Calu3 (cell line): ENCODE data around the gene MUC22. TPM values are rescaled to one million over a fixed set of nuclear protein-coding genes. Genes with fewer than 3 reads are reported as not detected.
"Not testable (repeated sequence)": the region's sequence is repeated elsewhere in the genome, so short reads cannot be mapped to it uniquely, and the experiment has no call there.

Experiments
- BruUV-seq: library from RNA; stranded (reverse); fragments of 400-500 nt; replicated peaks from 2 replicates; lab custom pipeline; 2021; lab: Mats Ljungman, UMichigan
- CTCF ChIA-PET: fragments of 300-600 bp; sonication (Branson Sonifier 250); formaldehyde crosslinking; loops from one replicate; lab custom pipeline; 2022; ENCODE audit warnings: antibody characterized with exemption; lab: Charles Lee
- DNase-seq: peaks from one replicate; pipeline ENCODE4 v3.0.0; 2022
- H3K27ac Mint-ChIP-seq: one replicate; pipeline ENCODE4 v1.8.0; 2022; ENCODE audit warnings: mixed read lengths; ENCODE audit not compliant: unreplicated experiment
- H3K27me3 Mint-ChIP-seq: one replicate; pipeline ENCODE4 v1.8.0; 2022; ENCODE audit warnings: mixed read lengths; ENCODE audit not compliant: unreplicated experiment
- H3K36me3 Mint-ChIP-seq: one replicate; pipeline ENCODE4 v1.8.0; 2022; ENCODE audit warnings: mild to moderate bottlenecking, moderate library complexity, mixed read lengths; ENCODE audit not compliant: insufficient read depth, unreplicated experiment
- H3K4me1 Mint-ChIP-seq: one replicate; pipeline ENCODE4 v1.8.0; 2022; ENCODE audit warnings: mild to moderate bottlenecking, low read depth, mixed read lengths; ENCODE audit not compliant: unreplicated experiment
- H3K4me3 Mint-ChIP-seq: one replicate; pipeline ENCODE4 v1.8.0; 2022; ENCODE audit warnings: mild to moderate bottlenecking, low read depth, moderate library complexity, mixed read lengths; ENCODE audit not compliant: unreplicated experiment
- H3K9me3 Mint-ChIP-seq: one replicate; pipeline ENCODE4 v1.8.0; 2022; ENCODE audit warnings: low read depth, mixed read lengths; ENCODE audit not compliant: unreplicated experiment
- CTCF ChIP-seq: fragments of 200-600 bp; IDR thresholded peaks from one replicate; pipeline ENCODE4 v1.8.0; 2022; ENCODE audit warnings: antibody characterized with exemption; ENCODE audit not compliant: unreplicated experiment
- intact Hi-C: fragments of 100-400 bp; cut with micrococcal nuclease; formaldehyde crosslinking; loops from one replicate; pipeline ENCODE4 v1.10.0; 2022; ENCODE audit not compliant: unreplicated experiment
- total RNA-seq: library from RNA; stranded (reverse); gene quantifications from 2 replicates; pipeline ENCODE4 v1.2.3, GENCODE V29; 2022

The MUC22 gene
- total RNA-seq, 1 experiment from 2014 or later, result not detected

- H3K36me3 Mint-ChIP-seq, H3K27ac Mint-ChIP-seq, DNase-seq, intact Hi-C loops, CTCF ChIA-PET, H3K9me3 Mint-ChIP-seq, H3K4me3 Mint-ChIP-seq, H3K27me3 Mint-ChIP-seq, BruUV-seq: not testable (repeated sequence)
- peaks cover 15% of the 10 kb centered on the region for H3K4me1 Mint-ChIP-seq
These were observed 11.6 kb downstream of the MUC22 start for GRCh38 chr6:31021705-31022531.

GRCh38 chr6:31025595-31025994 lies 15.3 kb downstream of the MUC22 start:
- Mint-ChIP-seq H3K36me3 (no peaks in the 10 kb centered on the region), H3K27me3 (peaks cover 14% of the 10 kb centered on the region), H3K4me3 (no peak overlapping the region), H3K9me3 (no peaks in the 10 kb centered on the region), H3K27ac (no peak overlapping the region), H3K4me1 (no peaks in the 10 kb centered on the region)
- no peak for DNase-seq
- TF ChIP-seq CTCF, result no peak
- intact Hi-C loops, result no loop called here
- CTCF ChIA-PET, result no interaction called here
- BruUV-seq, result no TSS peak

- Mint-ChIP-seq H3K4me1 (peaks cover 7% of the 10 kb centered on the region), H3K9me3 (no peaks in the 10 kb centered on the region), H3K36me3 (no peaks in the 10 kb centered on the region), H3K27ac (no peak overlapping the region), H3K27me3 (peaks cover 46% of the 10 kb centered on the region), H3K4me3 (no peak overlapping the region)
- no peak for DNase-seq
- intact Hi-C loops, result no loop called here
- TF ChIP-seq CTCF, result no peak
- no TSS peak for BruUV-seq
- CTCF ChIA-PET, result interaction anchor here (1.1 kb wide), 1 partner anchor 27 kb away, joined by 3 read pairs; no protein-coding TSS in a partner anchor
These were observed 20.8 kb downstream of the MUC22 start for GRCh38 chr6:31031095-31031494.

GRCh38 chr6:31033075-31033474 lies 22.8 kb downstream of the MUC22 start:
- Mint-ChIP-seq H3K27ac (no peak overlapping the region), H3K27me3 (peaks cover 46% of the 10 kb centered on the region), H3K9me3 (no peaks in the 10 kb centered on the region), H3K4me3 (no peak overlapping the region), H3K4me1 (peaks cover 24% of the 10 kb centered on the region), H3K36me3 (no peaks in the 10 kb centered on the region)
- BruUV-seq, result no TSS peak
- CTCF ChIA-PET, result interaction anchor here (1.0 kb wide), 1 partner anchor 25 kb away, joined by 3 read pairs; no protein-coding TSS in a partner anchor
- intact Hi-C loops, result no loop called here
- no peak for DNase-seq
- no peak for TF ChIP-seq CTCF
